Kidney (tissue), 14 donors: Measurements from ENCODE around the gene FAT2. TPM values are rescaled to one million over a fixed set of nuclear protein-coding genes. Genes with fewer than 3 reads are reported as not detected.
"Not testable (repeated sequence)": the region's sequence is repeated elsewhere in the genome, so short reads cannot be mapped to it uniquely, and the experiment has no call there.

Experiments
- DNase-seq, 5 donors: peaks; one replicate each; pipeline ENCODE4 v3.0.0-alpha.2; 2013 to 2020
- FAIRE-seq: peaks from 2 replicates; lab custom pipeline; 2012; peaks lifted over from hg19 to GRCh38; lab: Jason Lieb, UNC
- H3K27ac ChIP-seq, 2 donors: one replicate each; pipeline ENCODE4 v1.7.0; 2013; ENCODE audit warnings: low read depth in 2 of 2, low read length in 2 of 2, inconsistent platforms in 1 of 2
- H3K27me3 ChIP-seq: one replicate; pipeline ENCODE4 v1.7.1; 2013; ENCODE audit warnings: low read length, inconsistent platforms; ENCODE audit not compliant: control insufficient read depth, insufficient read depth
- H3K36me3 ChIP-seq, 3 donors: one replicate each; pipeline versions ENCODE4 v1.7.0 to v1.7.1; 2013; ENCODE audit warnings: low read length in 3 of 3, control low read depth in 1 of 3, inconsistent platforms in 1 of 3; ENCODE audit not compliant: insufficient read depth in 3 of 3, control insufficient read depth in 2 of 3
- H3K4me1 ChIP-seq, 3 donors: one replicate each; pipeline versions ENCODE4 v1.7.0 to v1.7.1; 2013; ENCODE audit warnings: low read length in 3 of 3, inconsistent platforms in 1 of 3, low read depth in 1 of 3; ENCODE audit not compliant: control insufficient read depth in 2 of 3, insufficient read depth in 2 of 3
- H3K4me3 ChIP-seq, 3 donors: one replicate each; pipeline versions ENCODE4 v1.7.0 to v1.8.1; 2013; ENCODE audit warnings: low read length in 3 of 3, control low read depth in 1 of 3, inconsistent platforms in 1 of 3
- H3K9ac ChIP-seq, 3 donors: one replicate each; pipeline versions ENCODE4 v1.7.0 to v1.7.1; 2013; ENCODE audit warnings: low read length in 3 of 3, control low read depth in 1 of 3, inconsistent platforms in 1 of 3
- H3K9me3 ChIP-seq, 3 donors: one replicate each; pipeline versions ENCODE4 v1.7.0 to v1.7.1; 2013; ENCODE audit warnings: low read length in 3 of 3, control low read depth in 1 of 3, inconsistent platforms in 1 of 3; ENCODE audit not compliant: control insufficient read depth in 2 of 3, insufficient read depth in 1 of 3
- intact Hi-C: fragments of 100-400 bp; cut with DNase I; formaldehyde crosslinking; loops from one replicate; pipeline ENCODE4 v1.11.1; 2022
- polyA plus RNA-seq: library from polyadenylated mRNA; stranded (reverse); fragments of 350-450 nt; fragmentation: Illumina TruSeq; extraction: RNeasy Lipid Tissue Mini Kit (QIAGEN cat#74804); gene quantifications from one replicate; pipeline ENCODE4 v1.2.3, GENCODE V29; 2014; ENCODE audit warnings: low read depth, low replicate concordance; ENCODE audit not compliant: insufficient read depth
- total RNA-seq: library from RNA; stranded (reverse); fragmentation: NEBNext Ultra II Directional; extraction: Animal tissue kit (Norgen Biotek cat#: 25700); gene quantifications from one replicate; pipeline ENCODE4 v1.2.1, GENCODE V29; 2021
- TF ChIP-seq, protein P1 (sequence below): IDR thresholded peaks from 3 replicates; pipeline ENCODE4 v1.5.1; 2012; ENCODE audit warnings: mild to moderate bottlenecking, moderate library complexity, borderline replicate concordance; ENCODE audit not compliant: insufficient read depth; ENCODE audit errors: extremely low read depth
- donor health status: control.
- donor health status: control.
- donor health status: control.
- donor health status: control.
- donor health status: control.
- donor health status: DM: yes; HTN: yes; CAD: no.
- donor health status: Normal renal cell carcinoma (clear cell type).

Gene FAT2
- total and polyA plus RNA-seq, 2 donors from 2014 or later = 0.13 to 0.37 TPM

DNA sequence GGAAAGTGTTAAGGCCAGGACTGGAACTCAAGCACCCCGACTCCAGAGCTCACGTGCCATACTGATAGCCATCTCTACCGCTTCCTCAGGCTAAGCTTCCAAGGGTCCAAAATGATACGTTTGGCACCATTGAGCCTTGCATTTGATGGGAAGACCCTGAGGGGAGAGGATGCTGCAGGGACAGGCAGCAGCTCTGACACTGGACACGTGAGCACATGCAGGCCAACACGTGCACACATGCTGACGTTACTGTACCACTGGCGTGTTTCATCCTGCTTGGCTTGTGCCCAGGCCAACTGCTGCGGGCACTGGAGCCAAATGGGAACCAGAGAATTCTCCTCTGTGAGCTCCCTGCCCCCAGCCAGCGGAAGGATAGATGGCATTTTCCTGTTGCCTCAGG lies 5.2 kb downstream of the FAT2 start:
- Histone ChIP-seq H3K36me3 (no peaks in the 10 kb centered on the region), H3K9ac (no peak overlapping the region), H3K9me3 (no peaks in the 10 kb centered on the region), H3K4me1 (no peaks in the 10 kb centered on the region), H3K27ac (no peak overlapping the region), H3K27me3 (no peaks in the 10 kb centered on the region), H3K4me3 (no peak overlapping the region)
- TF ChIP-seq, protein P1, sequence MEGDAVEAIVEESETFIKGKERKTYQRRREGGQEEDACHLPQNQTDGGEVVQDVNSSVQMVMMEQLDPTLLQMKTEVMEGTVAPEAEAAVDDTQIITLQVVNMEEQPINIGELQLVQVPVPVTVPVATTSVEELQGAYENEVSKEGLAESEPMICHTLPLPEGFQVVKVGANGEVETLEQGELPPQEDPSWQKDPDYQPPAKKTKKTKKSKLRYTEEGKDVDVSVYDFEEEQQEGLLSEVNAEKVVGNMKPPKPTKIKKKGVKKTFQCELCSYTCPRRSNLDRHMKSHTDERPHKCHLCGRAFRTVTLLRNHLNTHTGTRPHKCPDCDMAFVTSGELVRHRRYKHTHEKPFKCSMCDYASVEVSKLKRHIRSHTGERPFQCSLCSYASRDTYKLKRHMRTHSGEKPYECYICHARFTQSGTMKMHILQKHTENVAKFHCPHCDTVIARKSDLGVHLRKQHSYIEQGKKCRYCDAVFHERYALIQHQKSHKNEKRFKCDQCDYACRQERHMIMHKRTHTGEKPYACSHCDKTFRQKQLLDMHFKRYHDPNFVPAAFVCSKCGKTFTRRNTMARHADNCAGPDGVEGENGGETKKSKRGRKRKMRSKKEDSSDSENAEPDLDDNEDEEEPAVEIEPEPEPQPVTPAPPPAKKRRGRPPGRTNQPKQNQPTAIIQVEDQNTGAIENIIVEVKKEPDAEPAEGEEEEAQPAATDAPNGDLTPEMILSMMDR = no peak
- FAIRE-seq (no peak), DNase-seq (no peak)
- intact Hi-C loops = no loop called here

DNA sequence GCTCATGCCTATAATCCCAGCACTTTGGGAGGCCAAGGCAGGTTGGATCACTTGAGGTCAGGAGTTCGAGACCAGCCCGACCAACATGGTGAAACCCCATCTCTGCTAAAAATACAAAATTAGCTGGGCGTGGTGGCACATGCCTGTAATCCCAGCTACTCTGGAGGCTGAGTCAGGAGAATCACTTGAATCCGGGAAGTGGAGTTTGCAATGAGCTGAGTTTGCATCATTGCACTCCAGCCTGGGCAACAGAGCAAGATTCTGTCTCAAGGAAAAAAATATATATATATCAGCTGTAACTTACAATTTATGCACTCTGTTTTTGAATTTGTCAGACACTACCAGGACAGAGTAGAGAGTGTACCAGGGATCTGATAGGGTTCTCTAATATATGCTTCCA lies 5.8 kb downstream of the FAT2 start:
- H3K4me1 ChIP-seq, intact Hi-C loops, H3K27me3 ChIP-seq, H3K4me3 ChIP-seq, H3K9ac ChIP-seq, FAIRE-seq, DNase-seq, H3K36me3 ChIP-seq, H3K27ac ChIP-seq, H3K9me3 ChIP-seq: not testable (repeated sequence)

DNA sequence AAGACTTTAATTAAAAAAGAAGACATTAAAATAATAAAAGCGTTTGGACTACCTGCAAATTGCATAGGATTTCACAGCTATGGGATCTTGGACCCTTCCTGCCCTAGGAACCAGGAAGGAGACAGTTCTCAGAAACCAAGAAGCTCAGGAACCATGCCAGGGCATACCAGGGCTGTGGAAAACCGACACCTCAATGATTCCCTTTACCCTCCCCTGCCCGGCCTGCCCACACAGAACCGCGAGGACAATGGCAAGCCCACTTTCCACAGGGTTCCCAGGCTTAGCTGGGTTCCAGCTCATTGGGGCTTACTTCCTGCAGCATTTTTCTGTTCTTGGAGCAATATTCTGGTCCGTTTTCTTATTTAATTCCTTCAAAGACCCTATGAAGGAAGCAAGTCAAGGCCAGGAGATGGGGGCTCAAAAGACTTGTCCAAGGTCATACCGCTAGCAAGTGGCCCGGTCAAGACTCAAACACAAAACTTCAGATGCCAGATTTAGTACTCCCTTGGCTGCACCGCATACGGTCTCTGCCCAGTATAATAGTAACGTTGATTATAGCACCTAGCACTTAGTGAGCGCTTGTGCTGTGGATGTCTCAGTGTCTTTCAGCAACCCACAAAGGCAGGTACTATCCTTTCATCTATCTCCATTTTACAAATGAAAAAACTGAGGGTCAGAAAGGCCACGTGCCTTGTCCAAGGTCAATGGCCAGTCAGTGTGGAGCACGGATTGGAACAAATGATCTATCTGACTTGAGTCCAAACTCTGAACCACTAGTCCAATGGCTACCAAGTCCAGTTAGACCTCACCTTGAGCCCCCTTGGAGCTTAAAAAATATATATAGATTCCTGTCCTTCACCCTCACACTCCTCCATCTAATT lies 6.8 kb downstream of the FAT2 start:
- Histone ChIP-seq H3K4me1 (no peaks in the 10 kb centered on the region), H3K9me3 (no peaks in the 10 kb centered on the region), H3K36me3 (no peaks in the 10 kb centered on the region), H3K4me3 (no peak overlapping the region), H3K27me3 (no peaks in the 10 kb centered on the region), H3K27ac (no peak overlapping the region), H3K9ac (no peak overlapping the region)
- intact Hi-C loops = no loop called here
- FAIRE-seq = no peak
- TF ChIP-seq, protein P1 = no peak
- DNase-seq = no peak

DNA sequence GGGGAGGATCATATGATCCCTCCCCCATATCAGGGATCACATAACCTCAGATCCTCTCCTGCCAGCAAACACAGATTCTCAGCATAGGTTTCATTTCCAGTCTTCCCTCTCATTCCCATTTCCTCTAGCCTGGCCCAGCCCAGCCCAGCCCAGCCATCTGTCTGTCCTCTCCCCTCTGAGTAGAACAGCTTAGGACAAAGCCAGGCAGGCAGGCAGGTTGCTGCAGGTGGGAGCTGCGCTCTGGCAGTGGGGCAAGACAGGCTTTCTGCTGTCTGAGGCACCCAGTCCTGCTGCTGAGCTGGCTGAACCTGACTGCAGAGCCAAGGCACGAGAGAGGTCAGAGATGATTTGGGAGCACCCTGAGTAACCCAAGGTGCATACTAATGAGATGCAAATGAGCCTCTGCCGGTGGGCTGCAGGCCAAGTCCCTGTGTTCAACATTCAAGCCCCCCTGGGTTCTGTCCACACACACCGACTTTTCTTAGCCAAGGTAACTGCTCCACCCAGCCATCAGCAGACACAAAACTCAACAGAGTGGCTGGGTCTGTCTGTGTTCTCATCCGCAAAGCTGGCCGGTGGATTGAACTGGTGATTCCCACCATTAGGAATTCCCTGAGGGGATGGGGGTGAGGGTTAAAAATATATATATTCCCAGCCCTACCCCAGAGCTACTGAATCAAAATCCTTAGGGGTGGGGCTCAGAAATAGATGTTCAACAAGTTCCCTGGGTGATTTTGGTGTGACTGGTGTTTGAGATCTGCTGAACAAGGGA lies 9.1 kb downstream of the FAT2 start:
- Histone ChIP-seq H3K36me3 (no peaks in the 10 kb centered on the region), H3K27me3 (no peaks in the 10 kb centered on the region), H3K27ac (no peak overlapping the region), H3K4me3 (no peak overlapping the region), H3K9ac (no peak overlapping the region), H3K4me1 (no peaks in the 10 kb centered on the region), H3K9me3 (no peaks in the 10 kb centered on the region)
- intact Hi-C loops = no loop called here
- DNase-seq (no peak), FAIRE-seq (no peak)
- TF ChIP-seq, protein P1 = no peak
